Osteoblast (primary cell): ENCODE results near the gene OSBPL5. TPM values are rescaled to one million over a fixed set of nuclear protein-coding genes. Genes with fewer than 3 reads are reported as not detected.
A peak's percentile ranks its signal among the peaks of the same experiment; 100 is the strongest.

ENCODE experiments used
- DNase-seq: peaks from one replicate; pipeline ENCODE4 v3.0.0; 2011; ENCODE audit warnings: low spot score, mixed read lengths; ENCODE audit not compliant: insufficient read length; ENCODE audit errors: missing footprints
- H2AFZ ChIP-seq: 2 replicates; pipeline ENCODE4 v1.6.0; 2011; ENCODE audit warnings: mild to moderate bottlenecking, low read length
- H3K27ac ChIP-seq: 2 replicates; pipeline ENCODE4 v1.5.1; 2011; ENCODE audit warnings: mild to moderate bottlenecking, low read depth, low read length, moderate library complexity
- H3K27me3 ChIP-seq: 2 replicates; pipeline ENCODE4 v1.6.0; 2012; ENCODE audit warnings: mild to moderate bottlenecking, control low read depth, inconsistent platforms, low read length, moderate library complexity; ENCODE audit not compliant: insufficient read depth
- H3K36me3 ChIP-seq: 2 replicates; pipeline ENCODE4 v1.5.1; 2011; ENCODE audit warnings: mild to moderate bottlenecking, low read length, control low read depth, moderate library complexity; ENCODE audit not compliant: insufficient read depth
- H3K4me1 ChIP-seq: 2 replicates; pipeline ENCODE4 v1.5.1; 2011; ENCODE audit warnings: mild to moderate bottlenecking, low read length, control low read depth, moderate library complexity; ENCODE audit not compliant: insufficient read depth
- H3K4me2 ChIP-seq: 2 replicates; pipeline ENCODE4 v1.6.0; 2011; ENCODE audit warnings: mild to moderate bottlenecking, low read length; ENCODE audit not compliant: insufficient read depth
- H3K4me3 ChIP-seq: fragments of 200-600 bp; sonication (generic); 3 replicates; pipeline ENCODE4 v1.5.1; 2012; ENCODE audit warnings: mild to moderate bottlenecking, low read length, inconsistent platforms; ENCODE audit not compliant: insufficient read depth
- H3K79me2 ChIP-seq: 2 replicates; pipeline ENCODE4 v1.6.0; 2012; ENCODE audit warnings: mild to moderate bottlenecking, low read length, control low read depth, inconsistent platforms; ENCODE audit not compliant: insufficient read depth
- H3K9me3 ChIP-seq: 2 replicates; pipeline ENCODE4 v1.5.1; 2011; ENCODE audit warnings: low read depth, low read length, control low read depth
- H4K20me1 ChIP-seq: 2 replicates; pipeline ENCODE4 v1.6.0; 2012; ENCODE audit warnings: mild to moderate bottlenecking, low read length, control low read depth; ENCODE audit not compliant: insufficient read depth
- CTCF ChIP-seq: IDR thresholded peaks from 2 replicates; pipeline ENCODE4 v1.5.1; 2011; ENCODE audit warnings: mild to moderate bottlenecking, low read depth, low read length, moderate library complexity; ENCODE audit errors: extremely low read depth
- total RNA-seq: library from RNA; depleted of rRNA; stranded (reverse); fragments of >200 nt; gene quantifications from 2 replicates; pipeline ENCODE4 v1.2.3, GENCODE V29; 2012

OSBPL5 gene
- total RNA-seq, 1 donor = 49.9 TPM

- Histone ChIP-seq H2AFZ (no peak overlapping the region), H3K36me3 (no peaks in the 10 kb centered on the region), H3K4me2 (no peak overlapping the region), H3K27ac (no peak overlapping the region), H3K79me2 (no peaks in the 10 kb centered on the region), H3K9me3 (no peaks in the 10 kb centered on the region), H3K4me3 (no peak overlapping the region), H3K27me3 (peaks cover 19% of the 10 kb centered on the region), H3K4me1 (no peaks in the 10 kb centered on the region), H4K20me1 (no peaks in the 10 kb centered on the region)
- DNase-seq = peak; percentile 60
- TF ChIP-seq CTCF = no peak
Observed at GRCh38 chr11:3197044-3197695, 32.1 kb upstream of the OSBPL5 start.

DNA sequence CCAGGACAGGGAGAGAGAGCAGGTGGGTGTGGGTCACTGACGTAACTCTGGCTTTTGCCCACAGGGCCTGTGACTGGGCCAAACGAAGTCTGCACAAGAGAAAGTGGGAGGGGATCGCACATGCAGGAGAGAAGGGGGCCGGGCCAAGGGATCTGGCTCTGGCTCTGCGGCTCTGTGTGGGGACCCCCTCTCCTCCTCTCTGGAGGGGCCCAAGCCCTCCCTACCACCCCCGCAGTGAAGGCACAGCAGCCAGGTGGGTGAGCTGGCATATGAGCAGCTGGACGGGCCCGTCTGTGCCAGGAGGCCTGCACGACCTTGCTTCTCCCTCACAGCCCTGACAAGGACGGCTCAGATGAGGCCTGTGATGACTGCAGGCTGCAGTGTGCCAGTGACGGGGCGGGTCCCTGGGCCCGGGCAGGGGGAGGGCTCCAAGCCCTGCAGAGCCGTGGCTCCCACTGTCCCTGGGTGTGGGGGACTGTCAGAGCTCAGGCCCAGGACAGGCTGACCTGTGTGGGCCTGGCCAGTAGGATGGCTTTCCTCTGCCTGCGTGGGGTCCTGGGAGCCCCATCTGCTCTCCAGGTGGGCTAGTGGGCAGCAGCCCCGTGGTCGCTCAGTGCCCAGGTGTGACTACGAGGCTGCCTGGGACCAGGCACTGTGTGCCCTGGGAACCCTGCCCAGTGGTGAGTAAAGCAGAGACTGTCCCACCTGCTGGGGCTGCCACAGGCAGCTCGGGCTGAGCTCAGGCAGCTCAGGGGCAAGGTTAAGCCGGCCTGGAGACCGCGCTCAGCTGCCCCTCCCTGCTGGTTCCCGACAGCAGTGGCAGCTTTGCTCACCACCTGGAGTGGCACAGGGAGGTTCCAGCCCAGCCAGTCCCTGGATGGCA, 31.3 kb upstream of the OSBPL5 start:
- H3K9me3 ChIP-seq = no peaks in the 10 kb centered on the region
- TF ChIP-seq CTCF = no peak
- no peaks in the 10 kb centered on the region for H4K20me1 ChIP-seq
- H3K4me3 ChIP-seq = no peak overlapping the region
- no peak overlapping the region for H3K27ac ChIP-seq
- peaks cover 12% of the 10 kb centered on the region for H3K27me3 ChIP-seq
- H3K79me2 ChIP-seq = no peaks in the 10 kb centered on the region
- no peak overlapping the region for H2AFZ ChIP-seq
- peak; percentile 79 for DNase-seq
- H3K4me2 ChIP-seq = no peak overlapping the region
- no peaks in the 10 kb centered on the region for H3K36me3 ChIP-seq
- H3K4me1 ChIP-seq = no peaks in the 10 kb centered on the region

DNA sequence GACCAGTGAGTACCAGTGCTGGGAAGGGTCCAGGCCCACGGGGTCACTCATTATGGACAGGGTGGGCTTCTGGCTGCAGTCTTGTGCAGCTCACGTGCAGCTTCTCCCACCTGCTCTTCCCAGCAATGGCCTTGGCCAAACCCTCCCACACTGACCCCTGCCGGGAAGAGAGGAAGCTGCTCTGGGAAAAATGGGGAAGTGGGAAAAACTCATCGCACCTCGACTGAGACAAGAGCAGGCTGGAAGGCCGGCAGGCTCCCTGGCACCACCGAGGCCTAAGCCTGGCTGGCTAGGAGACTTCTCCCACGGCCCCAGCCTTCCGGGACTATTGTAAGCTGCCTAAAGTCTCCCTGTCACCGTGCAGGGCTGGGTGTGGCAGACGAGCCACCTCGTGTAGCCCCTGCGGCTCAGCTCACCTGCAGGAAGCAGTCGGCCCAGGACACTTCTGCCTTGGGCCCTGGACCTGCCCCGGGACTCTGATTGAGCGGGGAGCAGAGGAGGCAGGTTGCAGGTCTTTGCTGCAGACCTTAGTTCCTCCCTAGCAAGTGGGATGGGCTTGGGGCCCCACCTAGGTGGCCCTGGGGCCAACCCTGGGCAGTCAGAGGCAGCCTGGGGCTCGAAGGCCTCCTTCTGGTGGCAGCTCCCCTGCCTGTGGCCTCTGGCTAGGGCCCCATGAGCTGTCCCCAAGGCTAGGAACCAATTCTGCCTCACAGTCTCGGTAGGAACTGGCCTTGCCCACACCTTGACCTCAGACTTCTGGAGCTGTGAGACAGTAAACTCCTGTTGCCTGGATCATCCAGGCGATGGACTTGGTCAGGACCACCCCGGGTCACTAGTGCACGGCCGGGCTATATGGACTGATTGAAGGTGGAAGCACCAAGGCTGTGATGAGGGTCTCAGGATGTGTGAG, 30.4 kb upstream of the OSBPL5 start:
- Histone ChIP-seq H4K20me1 (no peaks in the 10 kb centered on the region), H2AFZ (no peak overlapping the region), H3K36me3 (no peaks in the 10 kb centered on the region), H3K4me1 (no peaks in the 10 kb centered on the region), H3K27ac (no peak overlapping the region), H3K4me2 (no peak overlapping the region), H3K9me3 (no peaks in the 10 kb centered on the region), H3K4me3 (no peak overlapping the region), H3K79me2 (no peaks in the 10 kb centered on the region), H3K27me3 (peaks cover 7% of the 10 kb centered on the region)
- TF ChIP-seq CTCF = peak; percentile 50
- peak; percentile 84 for DNase-seq
